Putamen (tissue), 1 donor: ENCODE data around the gene ASXL1.
"Not testable (repeated sequence)": the region's sequence is repeated elsewhere in the genome, so short reads cannot be mapped to it uniquely, and the experiment has no call there.

Source experiments
- DNase-seq: peaks from one replicate; pipeline ENCODE4 v3.0.0-alpha.2; 2016; ENCODE audit warnings: low spot score

Gene ASXL1

GRCh38 chr20:32362901-32363364, 4.8 kb downstream of the ASXL1 start:
- DNase-seq = no peak

- DNase-seq = no peak
These were observed 5.4 kb downstream of the ASXL1 start for GRCh38 chr20:32363492-32363891.

- no peak for DNase-seq
These were observed 6.5 kb downstream of the ASXL1 start for GRCh38 chr20:32364554-32365208.

GRCh38 chr20:32365564-32365963, 7.4 kb downstream of the ASXL1 start:
- DNase-seq = no peak

GRCh38 chr20:32366380-32366779, 8.2 kb downstream of the ASXL1 start:
- no peak for DNase-seq

- DNase-seq = no peak
These were observed 10.2 kb downstream of the ASXL1 start for GRCh38 chr20:32368323-32368722.

- no peak for DNase-seq
These were observed 10.8 kb downstream of the ASXL1 start for GRCh38 chr20:32368925-32369324.

- DNase-seq = no peak
These were observed 12.8 kb downstream of the ASXL1 start for GRCh38 chr20:32370897-32371296.

GRCh38 chr20:32378461-32378860, 20.3 kb downstream of the ASXL1 start:
- no peak for DNase-seq

GRCh38 chr20:32380037-32380436, 21.9 kb downstream of the ASXL1 start:
- not testable (repeated sequence) for DNase-seq

GRCh38 chr20:32380745-32381144, 22.6 kb downstream of the ASXL1 start:
- no peak for DNase-seq

GRCh38 chr20:32382102-32382950, 24.2 kb downstream of the ASXL1 start:
- DNase-seq = no peak

GRCh38 chr20:32383441-32383840, 25.3 kb downstream of the ASXL1 start:
- not testable (repeated sequence) for DNase-seq

GRCh38 chr20:32385541-32385940, 27.4 kb downstream of the ASXL1 start:
- no peak for DNase-seq

GRCh38 chr20:32386091-32386490, 28.0 kb downstream of the ASXL1 start:
- no peak for DNase-seq

GRCh38 chr20:32387252-32387651, 29.1 kb downstream of the ASXL1 start:
- DNase-seq = no peak

GRCh38 chr20:32391003-32391402, 32.9 kb downstream of the ASXL1 start:
- no peak for DNase-seq

GRCh38 chr20:32395066-32395465, 36.9 kb downstream of the ASXL1 start:
- no peak for DNase-seq

- no peak for DNase-seq
These were observed 38.6 kb downstream of the ASXL1 start for GRCh38 chr20:32396646-32397160.

GRCh38 chr20:32397567-32398084, 39.5 kb downstream of the ASXL1 start:
- no peak for DNase-seq

- no peak for DNase-seq
These were observed 42.3 kb downstream of the ASXL1 start for GRCh38 chr20:32400476-32400875.

- DNase-seq = no peak
These were observed 45.9 kb downstream of the ASXL1 start for GRCh38 chr20:32404017-32404416.

GRCh38 chr20:32406701-32407100, 48.6 kb downstream of the ASXL1 start:
- no peak for DNase-seq
